Liver (tissue), 9 donors: ENCODE measurements around the gene GSG1. TPM values are rescaled to one million over a fixed set of nuclear protein-coding genes. Genes with fewer than 3 reads are reported as not detected.

Source experiments
- DNase-seq: peaks from one replicate; pipeline ENCODE4 v3.0.0-alpha.2; 2017; ENCODE audit warnings: low spot score
- H3K27ac ChIP-seq, 2 donors: one replicate each; pipeline ENCODE4 v1.7.0; 2013; ENCODE audit warnings: inconsistent platforms in 2 of 2, low read length in 2 of 2, control low read depth in 1 of 2, low read depth in 1 of 2, mild to moderate bottlenecking in 1 of 2
- H3K27me3 ChIP-seq, 4 donors: one replicate each; pipeline versions ENCODE4 v1.6.1 to v1.7.0; 2013; ENCODE audit warnings: low read length in 3 of 4, inconsistent platforms in 1 of 4, mild to moderate bottlenecking in 1 of 4, moderate library complexity in 1 of 4; ENCODE audit not compliant: control insufficient read depth in 4 of 4, insufficient read depth in 4 of 4
- H3K36me3 ChIP-seq, 4 donors: one replicate each; pipeline versions ENCODE4 v1.6.1 to v1.7.0; 2013; ENCODE audit warnings: low read length in 3 of 4, mild to moderate bottlenecking in 3 of 4, low read depth in 1 of 4, moderate library complexity in 1 of 4; ENCODE audit not compliant: control insufficient read depth in 4 of 4, insufficient read depth in 3 of 4
- H3K4me1 ChIP-seq, 4 donors: one replicate each; pipeline versions ENCODE4 v1.6.1 to v1.7.0; 2013; ENCODE audit warnings: low read length in 3 of 4, mild to moderate bottlenecking in 3 of 4, moderate library complexity in 1 of 4; ENCODE audit not compliant: control insufficient read depth in 4 of 4, insufficient read depth in 4 of 4
- H3K4me3 ChIP-seq, 3 donors: one replicate each; pipeline versions ENCODE4 v1.6.1 to v1.7.0; 2013; ENCODE audit warnings: low read length in 3 of 3, control low read depth in 1 of 3, low read depth in 1 of 3, mild to moderate bottlenecking in 1 of 3
- H3K9ac ChIP-seq, 2 donors: one replicate each; pipeline ENCODE4 v1.7.0; 2013; ENCODE audit warnings: low read length in 2 of 2, mild to moderate bottlenecking in 2 of 2, moderate library complexity in 2 of 2, control low read depth in 1 of 2, low read depth in 1 of 2
- H3K9me3 ChIP-seq, 4 donors: one replicate each; pipeline versions ENCODE4 v1.6.1 to v1.7.0; 2013; ENCODE audit warnings: low read length in 3 of 4; ENCODE audit not compliant: control insufficient read depth in 4 of 4
- ATF3 ChIP-seq: IDR thresholded peaks from 2 replicates; pipeline ENCODE4 v1.6.1; 2016; ENCODE audit warnings: antibody characterized with exemption
- CTCF ChIP-seq: fragments of 150-350 bp; IDR thresholded peaks from 2 replicates; pipeline ENCODE4 v1.5.1; 2017; ENCODE audit warnings: improper control_type of control experiment, low read depth, low read length; ENCODE audit not compliant: missing input control
- EGR1 ChIP-seq, 2 donors: IDR thresholded peaks; 2 replicates each; pipeline ENCODE4 v1.6.1; 2016 to 2018; ENCODE audit warnings: antibody characterized with exemption in 2 of 2, low read depth in 2 of 2
- FOXA1 ChIP-seq: IDR thresholded peaks from 2 replicates; pipeline ENCODE4 v1.6.1; 2016; ENCODE audit warnings: antibody characterized with exemption
- FOXA2 ChIP-seq: IDR thresholded peaks from 2 replicates; pipeline ENCODE4 v1.6.1; 2016; ENCODE audit warnings: antibody characterized with exemption
- GABPA ChIP-seq, 2 donors: IDR thresholded peaks in 1 of 2; conservative IDR thresholded peaks in 1 of 2; 2 replicates each; pipeline ENCODE4 v1.6.1; 2016; ENCODE audit warnings: antibody characterized with exemption in 2 of 2, mild to moderate bottlenecking in 1 of 2, moderate library complexity in 1 of 2
- HNF4A ChIP-seq, 2 donors: conservative IDR thresholded peaks; 2 replicates each; pipeline ENCODE4 v1.6.1; 2016; ENCODE audit warnings: antibody characterized with exemption in 2 of 2, mild to moderate bottlenecking in 2 of 2
- HNF4G ChIP-seq: IDR thresholded peaks from 2 replicates; pipeline ENCODE4 v1.6.1; 2016; ENCODE audit warnings: antibody characterized with exemption
- JUND ChIP-seq, 2 donors: IDR thresholded peaks; 2 replicates each; pipeline ENCODE4 v1.6.1; 2016; ENCODE audit warnings: antibody characterized with exemption in 2 of 2
- NR2F2 ChIP-seq: IDR thresholded peaks from 2 replicates; pipeline ENCODE4 v1.6.1; 2016; ENCODE audit warnings: antibody characterized with exemption
- RAD21 ChIP-seq, 2 donors: IDR thresholded peaks; 2 replicates each; pipeline ENCODE4 v1.6.1; 2016; ENCODE audit warnings: antibody characterized with exemption in 2 of 2, mild to moderate bottlenecking in 2 of 2
- RXRA ChIP-seq, 2 donors: IDR thresholded peaks; 2 replicates each; pipeline ENCODE4 v1.6.1; 2017 to 2018; ENCODE audit warnings: antibody characterized with exemption in 2 of 2, mild to moderate bottlenecking in 1 of 2
- SP1 ChIP-seq: IDR thresholded peaks from 2 replicates; pipeline ENCODE4 v1.6.1; 2018; ENCODE audit warnings: antibody characterized with exemption, mild to moderate bottlenecking
- TAF1 ChIP-seq: conservative IDR thresholded peaks from 2 replicates; pipeline ENCODE4 v1.6.1; 2016; ENCODE audit warnings: antibody characterized with exemption, mild to moderate bottlenecking
- YY1 ChIP-seq: IDR thresholded peaks from 2 replicates; pipeline ENCODE4 v1.6.1; 2016; ENCODE audit warnings: antibody characterized with exemption, mild to moderate bottlenecking
- WGBS: extraction: QIAGEN DNeasy Blood & Tissue Kit; methylation state at CpG from one replicate; pipeline ENCODE4 v1.1.7; 2013; 5-methylcytosine and 5-hydroxymethylcytosine counted together
- polyA plus RNA-seq, 2 donors: library from polyadenylated mRNA; stranded (reverse) in 1 of 2; unstranded in 1 of 2; fragments of 200-250 nt in 1 of 2; fragments of >200 nt in 1 of 2; fragmentation: Nextera tagmentation in 1 of 2; extraction: Ambion mirVana in 1 of 2; gene quantifications; one replicate each; pipeline versions ENCODE4 v1.2.1 to v1.2.3, GENCODE V29; 2013 to 2015
- total RNA-seq, 2 donors: library from RNA; depleted of rRNA; stranded (reverse); fragments of >200 nt; gene quantifications; one replicate each; pipeline ENCODE4 v1.2.3, GENCODE V29; 2014
- TF ChIP-seq, protein P1 (sequence below): IDR thresholded peaks from 2 replicates; pipeline ENCODE4 v1.6.1; 2016; ENCODE audit warnings: antibody characterized with exemption
- TF ChIP-seq, protein P2 (sequence below): IDR thresholded peaks from 2 replicates; pipeline ENCODE4 v1.6.1; 2016; ENCODE audit warnings: antibody characterized with exemption, mild to moderate bottlenecking
- TF ChIP-seq, protein P3 (sequence below): IDR thresholded peaks from 2 replicates; pipeline ENCODE4 v1.6.1; 2016; ENCODE audit warnings: antibody characterized with exemption
- donor health status: healthy.
- donor health status: healthy.
- donor health status: healthy.
- donor health status: healthy.
- donor health status: healthy.

Gene GSG1
- total and polyA plus RNA-seq, 4 donors = not detected

DNA sequence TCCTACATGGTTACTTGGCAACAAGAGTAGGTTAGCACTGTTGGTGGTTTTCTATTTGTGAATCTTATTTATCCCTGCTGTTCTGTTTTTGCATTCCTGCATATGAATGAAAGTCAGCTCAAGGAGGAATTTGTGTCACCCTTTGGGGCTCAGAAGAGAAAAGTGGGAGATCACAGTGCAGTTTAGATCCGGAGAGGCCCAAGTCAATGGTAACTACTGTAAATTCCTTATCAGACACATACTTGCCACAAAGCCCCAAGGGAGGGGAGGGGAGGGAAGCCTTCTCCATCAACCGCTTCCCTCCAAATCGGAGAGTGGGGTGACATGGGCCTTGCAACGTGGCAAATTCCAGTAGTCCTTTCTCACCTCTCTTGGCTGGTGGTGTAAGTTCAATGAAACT is 15.0 kb downstream of the GSG1 start (continued):
- TF ChIP-seq CTCF = no peak

DNA sequence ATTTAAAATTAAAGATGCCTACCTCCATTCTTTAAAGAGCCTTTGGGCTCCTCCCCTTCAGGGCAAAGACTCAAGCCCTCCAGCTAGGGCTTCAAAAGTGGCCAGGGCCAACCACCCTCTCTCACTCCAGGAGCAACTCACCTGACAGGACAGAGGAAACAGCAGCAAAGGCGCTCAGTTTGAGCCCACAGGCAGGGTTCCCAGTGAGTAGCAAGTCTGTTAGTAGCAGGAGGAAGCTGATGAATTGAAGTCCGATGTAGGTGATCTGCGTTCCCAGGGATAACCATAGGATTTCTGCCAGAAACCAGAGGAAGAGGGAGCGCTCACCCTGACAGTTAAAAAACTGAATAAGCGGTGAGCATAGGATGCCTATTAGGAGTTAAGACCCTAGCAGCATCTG is 15.7 kb downstream of the GSG1 start:
- Histone ChIP-seq H3K4me3 (no peak overlapping the region), H3K27me3 (no peaks in the 10 kb centered on the region), H3K36me3 (peaks cover 0 to 1% (median 0%) of the 10 kb centered on the region in 4 donors), H3K27ac (no peak overlapping the region), H3K9me3 (no peaks in the 10 kb centered on the region), H3K9ac (no peak overlapping the region), H3K4me1 (no peaks in the 10 kb centered on the region)
- no peak for DNase-seq
- TF ChIP-seq YY1 (no peak), GABPA (IDR thresholded peaks at IDR 0.05 in 1 of 2, conservative IDR thresholded peaks at IDR 0.05 in 1 of 2) (no peak), TAF1 (no peak), FOXA1 (no peak), NR2F2 (no peak), HNF4G (no peak), JUND (IDR thresholded peaks at IDR 0.05) (no peak), RXRA (IDR thresholded peaks at IDR 0.05) (no peak), ATF3 (no peak), RAD21 (IDR thresholded peaks at IDR 0.05) (no peak), EGR1 (IDR thresholded peaks at IDR 0.05; ENCODE audit: low read depth in 2 of 2) (no peak), HNF4A (conservative IDR thresholded peaks at IDR 0.05) (no peak), FOXA2 (no peak), SP1 (no peak), CTCF (no peak)
- TF ChIP-seq, protein P1, sequence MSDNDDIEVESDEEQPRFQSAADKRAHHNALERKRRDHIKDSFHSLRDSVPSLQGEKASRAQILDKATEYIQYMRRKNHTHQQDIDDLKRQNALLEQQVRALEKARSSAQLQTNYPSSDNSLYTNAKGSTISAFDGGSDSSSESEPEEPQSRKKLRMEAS = no peak
- TF ChIP-seq, protein P2, sequence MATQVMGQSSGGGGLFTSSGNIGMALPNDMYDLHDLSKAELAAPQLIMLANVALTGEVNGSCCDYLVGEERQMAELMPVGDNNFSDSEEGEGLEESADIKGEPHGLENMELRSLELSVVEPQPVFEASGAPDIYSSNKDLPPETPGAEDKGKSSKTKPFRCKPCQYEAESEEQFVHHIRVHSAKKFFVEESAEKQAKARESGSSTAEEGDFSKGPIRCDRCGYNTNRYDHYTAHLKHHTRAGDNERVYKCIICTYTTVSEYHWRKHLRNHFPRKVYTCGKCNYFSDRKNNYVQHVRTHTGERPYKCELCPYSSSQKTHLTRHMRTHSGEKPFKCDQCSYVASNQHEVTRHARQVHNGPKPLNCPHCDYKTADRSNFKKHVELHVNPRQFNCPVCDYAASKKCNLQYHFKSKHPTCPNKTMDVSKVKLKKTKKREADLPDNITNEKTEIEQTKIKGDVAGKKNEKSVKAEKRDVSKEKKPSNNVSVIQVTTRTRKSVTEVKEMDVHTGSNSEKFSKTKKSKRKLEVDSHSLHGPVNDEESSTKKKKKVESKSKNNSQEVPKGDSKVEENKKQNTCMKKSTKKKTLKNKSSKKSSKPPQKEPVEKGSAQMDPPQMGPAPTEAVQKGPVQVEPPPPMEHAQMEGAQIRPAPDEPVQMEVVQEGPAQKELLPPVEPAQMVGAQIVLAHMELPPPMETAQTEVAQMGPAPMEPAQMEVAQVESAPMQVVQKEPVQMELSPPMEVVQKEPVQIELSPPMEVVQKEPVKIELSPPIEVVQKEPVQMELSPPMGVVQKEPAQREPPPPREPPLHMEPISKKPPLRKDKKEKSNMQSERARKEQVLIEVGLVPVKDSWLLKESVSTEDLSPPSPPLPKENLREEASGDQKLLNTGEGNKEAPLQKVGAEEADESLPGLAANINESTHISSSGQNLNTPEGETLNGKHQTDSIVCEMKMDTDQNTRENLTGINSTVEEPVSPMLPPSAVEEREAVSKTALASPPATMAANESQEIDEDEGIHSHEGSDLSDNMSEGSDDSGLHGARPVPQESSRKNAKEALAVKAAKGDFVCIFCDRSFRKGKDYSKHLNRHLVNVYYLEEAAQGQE = no peak
- TF ChIP-seq, protein P3, sequence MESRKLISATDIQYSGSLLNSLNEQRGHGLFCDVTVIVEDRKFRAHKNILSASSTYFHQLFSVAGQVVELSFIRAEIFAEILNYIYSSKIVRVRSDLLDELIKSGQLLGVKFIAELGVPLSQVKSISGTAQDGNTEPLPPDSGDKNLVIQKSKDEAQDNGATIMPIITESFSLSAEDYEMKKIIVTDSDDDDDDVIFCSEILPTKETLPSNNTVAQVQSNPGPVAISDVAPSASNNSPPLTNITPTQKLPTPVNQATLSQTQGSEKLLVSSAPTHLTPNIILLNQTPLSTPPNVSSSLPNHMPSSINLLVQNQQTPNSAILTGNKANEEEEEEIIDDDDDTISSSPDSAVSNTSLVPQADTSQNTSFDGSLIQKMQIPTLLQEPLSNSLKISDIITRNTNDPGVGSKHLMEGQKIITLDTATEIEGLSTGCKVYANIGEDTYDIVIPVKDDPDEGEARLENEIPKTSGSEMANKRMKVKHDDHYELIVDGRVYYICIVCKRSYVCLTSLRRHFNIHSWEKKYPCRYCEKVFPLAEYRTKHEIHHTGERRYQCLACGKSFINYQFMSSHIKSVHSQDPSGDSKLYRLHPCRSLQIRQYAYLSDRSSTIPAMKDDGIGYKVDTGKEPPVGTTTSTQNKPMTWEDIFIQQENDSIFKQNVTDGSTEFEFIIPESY = no peak
- WGBS = 81% methylated on average over 5 of the region's 5 CpGs
